ENCODE results near the gene LY9.

The LY9 gene

DNA sequence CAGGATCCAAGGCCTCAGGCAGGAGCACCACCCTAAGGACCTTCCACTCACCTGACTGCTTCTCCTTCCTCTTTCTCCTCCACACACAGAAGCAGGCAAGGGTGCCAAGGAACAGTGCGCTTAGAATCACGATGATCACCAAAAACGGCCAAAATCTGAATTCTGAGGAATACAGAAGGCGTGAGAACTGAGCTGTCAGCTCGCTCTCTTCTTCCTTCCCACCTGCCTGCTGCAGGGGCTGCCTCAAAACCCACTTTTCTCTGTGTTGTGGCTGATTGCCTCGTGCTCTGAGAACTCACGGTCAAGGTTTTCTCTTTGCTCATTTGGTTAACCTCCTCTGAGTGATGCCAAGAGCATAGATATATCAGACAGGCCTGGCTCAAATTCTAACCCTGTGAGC, 42.9 kb downstream of the LY9 start:
- DNase-seq: no peak

DNA sequence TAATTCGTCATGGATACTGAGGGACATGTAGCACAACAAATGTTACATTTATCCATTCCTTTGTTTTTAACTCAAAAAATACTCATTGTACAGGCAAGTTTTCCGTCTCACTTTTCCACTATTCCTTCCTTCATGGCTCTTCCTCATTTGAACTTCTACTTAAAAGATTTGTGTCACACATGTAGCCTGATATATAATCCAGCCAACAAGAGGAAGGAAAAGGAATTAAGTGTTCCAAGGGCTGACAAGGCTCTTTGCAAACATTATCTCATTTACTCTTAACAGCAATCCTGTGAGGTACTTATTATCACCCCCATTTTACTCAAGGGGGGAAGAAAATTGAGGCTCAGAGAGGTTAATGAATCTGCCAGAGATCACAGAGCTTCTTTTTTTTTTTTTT, 43.8 kb downstream of the LY9 start:
- DNase-seq: no peak

DNA sequence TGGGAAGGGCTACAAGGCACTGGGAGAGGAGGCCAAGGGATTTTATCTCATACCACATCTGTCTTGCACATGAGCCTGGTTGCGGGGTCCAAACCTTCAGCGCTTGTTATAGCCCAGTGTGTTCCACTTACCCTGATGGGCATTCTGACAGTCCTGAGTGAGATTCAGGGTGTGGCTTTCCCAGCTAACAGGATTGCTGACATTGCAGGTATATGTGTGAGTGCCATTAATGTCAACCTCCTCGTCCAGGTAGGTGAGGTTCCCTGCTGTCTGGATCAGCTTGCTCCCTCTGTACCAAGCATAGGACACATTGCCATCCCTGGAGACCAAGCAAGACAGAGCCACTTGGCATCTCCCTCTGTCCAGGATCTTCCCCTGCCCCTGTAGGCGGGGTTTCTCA, 45.1 kb downstream of the LY9 start:
- DNase-seq: no peak

DNA sequence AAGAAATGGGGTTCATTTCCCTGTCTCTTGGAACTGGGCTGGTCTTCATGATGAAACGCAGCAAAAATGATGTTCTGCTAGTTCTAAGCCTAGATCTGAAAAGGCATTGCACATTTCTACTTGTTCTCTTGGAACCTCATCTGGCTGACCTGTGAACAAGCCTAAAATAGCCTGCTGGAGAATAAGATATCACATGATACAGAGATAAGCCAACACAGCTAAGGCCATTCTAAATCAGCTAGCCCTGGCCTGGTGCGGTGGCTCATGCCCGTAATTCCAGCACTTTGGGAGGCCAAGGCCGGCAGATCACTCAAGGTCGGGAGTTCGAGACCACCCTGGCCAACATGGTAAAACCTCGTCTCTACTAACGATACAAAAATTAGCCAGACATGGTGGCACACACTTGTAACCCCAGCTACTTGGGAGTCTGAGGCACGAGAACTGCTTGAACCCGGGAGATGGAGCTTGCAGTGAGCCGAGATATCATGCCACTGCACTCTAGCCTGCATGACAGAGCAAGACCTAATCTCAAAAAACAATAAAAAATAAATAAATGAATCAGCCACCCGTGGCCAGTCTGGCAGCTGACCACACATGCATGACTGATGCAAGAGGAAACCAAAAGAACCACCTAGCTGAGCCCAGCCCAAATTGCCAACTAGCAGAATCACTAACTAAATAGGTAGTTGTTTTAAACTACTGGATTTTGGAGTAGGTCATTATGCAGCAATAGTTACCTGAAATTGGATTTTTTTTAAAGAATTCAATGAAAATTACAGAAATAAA, 48.7 kb downstream of the LY9 start:
- no peak for DNase-seq

DNA sequence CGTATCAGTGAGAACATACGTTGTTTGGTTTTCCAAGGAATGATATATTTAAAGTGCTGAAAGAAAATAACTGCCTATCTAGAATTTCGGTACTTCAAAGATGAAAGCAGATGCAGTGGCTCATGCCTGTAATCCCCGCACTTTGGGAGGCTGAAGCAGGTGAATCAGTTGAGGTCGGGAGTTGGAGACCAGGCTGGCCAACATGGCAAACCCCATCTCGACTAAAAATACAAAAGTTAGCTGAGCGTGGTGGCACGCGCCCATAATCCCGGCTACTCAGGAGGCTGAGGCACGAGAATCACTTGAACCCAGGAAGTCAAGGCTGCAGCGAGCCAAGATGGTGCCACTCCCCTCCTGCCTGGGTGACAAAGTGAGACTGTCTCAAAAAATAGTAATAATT, 50.3 kb downstream of the LY9 start:
- DNase-seq: no peak

DNA sequence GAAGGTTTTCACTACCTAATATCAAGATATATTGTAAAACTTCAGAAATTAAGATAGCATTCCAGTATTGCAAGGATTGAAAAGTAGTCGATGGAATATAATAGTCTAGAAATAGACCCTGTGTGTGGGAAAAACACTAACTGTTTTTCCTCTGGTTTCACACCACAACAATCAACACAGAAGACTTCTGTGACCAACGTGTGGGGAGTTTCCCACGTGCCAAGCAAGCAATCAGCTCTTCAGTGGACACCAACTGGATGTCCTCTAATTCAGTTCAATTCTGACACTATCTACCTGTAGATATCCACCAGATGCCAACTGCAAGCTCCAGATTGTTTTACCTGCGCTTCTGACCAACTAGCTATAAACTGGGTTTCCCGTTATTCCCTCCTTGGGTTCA, 54.6 kb downstream of the LY9 start:
- DNase-seq: no peak

DNA sequence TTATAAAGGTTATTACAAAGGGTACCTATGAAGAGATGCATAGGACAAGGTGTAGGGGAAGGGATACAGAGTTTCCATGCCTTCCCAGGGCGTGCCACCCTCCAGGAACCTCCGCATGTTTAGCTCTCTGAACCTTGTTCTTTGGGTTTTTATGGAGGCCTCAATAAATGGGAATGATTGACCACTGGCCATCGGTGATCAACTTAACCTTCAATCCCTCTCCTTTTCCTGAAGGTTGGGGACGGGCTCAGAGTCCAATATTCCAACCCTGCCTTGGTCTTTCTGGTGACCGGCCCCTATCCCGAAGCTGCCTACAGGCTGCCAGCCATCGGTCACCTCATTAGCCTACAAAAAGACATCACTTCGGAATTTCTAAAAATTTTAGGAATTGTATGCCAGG, 55.0 kb downstream of the LY9 start:
- no peak for DNase-seq

DNA sequence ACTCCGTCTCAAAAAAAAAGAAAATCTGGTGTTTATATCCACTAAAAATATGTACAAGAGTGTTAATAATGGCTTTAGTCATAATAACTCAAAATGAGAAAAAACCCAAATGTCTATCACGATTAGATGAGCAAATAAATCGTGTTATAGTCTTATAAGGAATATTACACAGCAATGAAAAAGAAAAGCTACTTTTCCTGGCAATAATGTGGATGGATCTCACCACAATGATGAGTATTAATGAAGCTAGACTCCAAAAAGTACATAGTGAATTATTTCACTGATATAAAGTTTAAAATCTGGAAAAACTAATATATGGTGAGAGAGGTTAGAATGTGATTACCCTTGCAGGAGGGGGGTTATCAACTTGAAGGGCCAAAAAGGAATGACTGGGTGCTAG, 57.0 kb downstream of the LY9 start:
- no peak for DNase-seq

DNA sequence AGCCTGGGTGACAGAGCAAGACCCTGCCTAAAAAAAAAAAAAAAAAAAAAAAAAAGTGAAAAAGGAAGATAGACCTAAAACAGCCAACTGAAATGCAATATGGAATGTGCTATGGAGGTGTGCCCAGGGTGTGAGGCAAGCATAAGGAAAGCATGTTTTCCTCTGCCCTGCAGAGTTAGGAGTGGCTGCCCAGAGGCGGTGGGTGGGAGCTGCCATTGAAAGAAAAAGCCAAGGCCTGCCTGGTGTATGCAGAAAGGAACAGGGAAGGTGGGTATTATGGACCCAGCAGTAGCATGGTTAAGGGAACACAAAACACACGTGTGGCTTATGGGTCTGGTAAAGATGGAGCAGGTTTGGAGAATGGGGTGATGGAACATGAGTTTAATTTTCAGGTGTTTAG, 57.8 kb downstream of the LY9 start:
- no peak for DNase-seq

DNA sequence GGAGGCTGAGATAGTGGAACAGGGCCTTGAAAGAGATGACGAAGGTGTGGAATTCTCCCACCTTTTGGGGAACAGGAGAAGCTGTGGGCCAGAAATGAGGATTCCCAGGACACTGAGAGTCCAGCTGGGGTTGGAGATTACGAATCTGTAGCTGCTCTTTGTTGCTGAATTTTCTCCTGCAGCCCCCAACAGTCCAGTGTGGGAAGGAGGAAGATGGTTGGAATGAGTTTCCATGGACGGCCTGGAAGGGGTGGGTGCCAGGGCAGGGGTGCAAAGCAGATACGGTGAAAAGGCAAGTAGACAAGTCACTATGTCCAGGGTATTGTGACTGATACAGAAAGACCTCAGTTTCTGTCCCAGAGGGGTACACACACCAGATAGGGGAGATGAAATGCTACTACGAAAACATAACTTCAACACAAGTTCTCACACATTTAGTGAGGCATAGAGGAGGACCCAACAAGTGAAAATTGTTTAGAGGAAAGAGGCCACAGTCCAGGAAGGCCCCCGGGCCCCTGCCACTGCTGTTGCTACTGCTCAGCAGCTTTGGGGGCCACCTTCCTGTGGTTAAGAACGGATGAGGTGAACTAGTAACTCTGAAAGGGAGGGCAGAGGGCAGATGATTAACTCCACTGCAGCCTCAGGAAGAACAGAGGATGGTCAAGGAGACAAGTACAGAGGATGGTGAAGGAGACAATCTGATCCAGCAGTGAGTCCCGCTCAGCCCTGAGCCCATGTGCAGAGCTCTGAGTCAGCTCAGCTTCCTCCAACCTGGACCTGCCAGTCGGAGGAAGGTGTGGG, 59.4 kb downstream of the LY9 start:
- no peak for DNase-seq

DNA sequence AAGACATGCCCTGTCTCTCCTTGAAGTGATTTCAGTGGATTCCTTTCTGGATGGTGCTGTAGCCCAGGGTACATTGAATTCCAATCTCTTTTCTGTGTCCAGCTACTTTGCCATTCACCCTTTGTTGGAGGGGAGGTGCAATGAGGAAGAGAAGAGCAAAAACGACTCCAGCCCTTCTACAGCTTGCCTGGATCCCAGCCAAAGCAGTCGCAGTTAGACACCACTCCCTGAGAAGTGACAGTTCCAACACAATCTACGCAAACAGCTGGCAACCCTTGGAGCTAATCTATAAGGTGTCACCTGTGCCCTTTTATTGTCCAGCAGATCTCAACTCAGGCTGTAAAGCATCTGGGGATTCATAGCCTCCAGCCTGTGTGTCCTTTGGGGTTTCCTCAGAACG, 62.1 kb downstream of the LY9 start:
- no peak for DNase-seq

DNA sequence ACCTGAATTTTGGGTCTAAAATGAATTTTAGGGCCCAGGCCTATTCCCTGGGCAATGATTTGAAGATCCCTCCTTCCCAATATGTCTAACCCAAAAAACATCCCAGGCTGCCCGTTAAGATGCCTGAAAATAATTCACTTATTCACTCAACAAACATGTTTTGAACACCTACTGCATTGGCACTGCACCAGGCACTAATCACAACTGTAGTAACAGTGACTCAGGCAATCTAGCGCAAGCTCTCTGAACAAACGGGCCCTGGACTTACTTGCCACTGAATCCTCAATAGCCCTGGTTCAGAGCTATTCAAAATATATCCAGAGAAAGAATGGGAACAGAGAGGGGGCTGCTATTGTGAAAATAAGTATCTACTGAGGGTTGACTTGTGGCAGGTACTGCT, 62.5 kb downstream of the LY9 start:
- DNase-seq: no peak

DNA sequence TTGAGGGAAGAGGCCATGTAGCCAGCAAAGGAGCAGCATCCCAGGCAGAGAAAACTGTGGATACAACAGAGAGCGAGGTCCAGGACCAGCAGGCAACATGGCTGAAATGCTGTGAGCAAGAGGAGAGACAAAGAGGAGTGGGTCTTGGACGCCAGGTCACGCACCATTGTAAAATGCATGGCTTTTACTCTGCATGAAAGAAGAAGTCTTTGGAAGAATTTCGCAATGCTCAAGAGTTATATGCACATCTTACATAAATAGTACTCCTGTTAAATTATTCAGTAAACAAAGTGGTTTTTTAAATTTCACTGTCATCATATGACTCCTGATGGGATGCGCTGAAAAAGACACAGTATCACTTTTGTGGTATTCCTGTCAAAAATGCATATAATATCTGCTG, 63.2 kb downstream of the LY9 start:
- no peak for DNase-seq

DNA sequence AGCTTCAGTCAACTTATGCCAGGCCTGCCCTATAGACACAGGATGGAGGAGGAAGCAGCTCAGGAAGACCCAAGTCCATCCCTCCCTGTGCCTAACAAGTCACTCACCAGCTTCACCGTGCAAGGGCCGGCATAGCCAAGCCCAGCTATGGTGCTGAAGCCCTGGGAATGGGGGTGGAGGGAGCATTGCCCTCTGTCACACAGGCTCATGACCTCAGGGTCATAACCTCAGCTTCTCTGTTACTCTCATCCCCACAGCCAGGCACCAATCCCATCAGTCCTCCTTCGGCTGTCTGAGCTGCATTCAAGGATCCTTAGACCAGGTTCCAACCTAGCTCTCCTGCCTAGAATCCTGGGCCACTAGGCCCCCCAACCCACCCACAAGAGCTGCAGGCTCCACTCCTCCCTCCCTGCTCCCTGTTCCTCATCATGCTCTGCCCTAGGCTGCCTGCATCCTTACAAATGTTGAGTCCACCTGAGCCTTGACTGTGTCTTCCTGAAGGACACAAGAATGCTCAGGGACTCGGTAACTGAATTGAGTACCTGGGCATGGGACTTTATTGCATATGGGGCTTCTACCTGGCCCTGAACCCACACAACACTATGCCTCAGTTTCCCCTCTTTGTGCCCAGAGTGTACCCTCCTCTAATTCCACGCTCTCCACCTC, 65.0 kb downstream of the LY9 start:
- DNase-seq: no peak

DNA sequence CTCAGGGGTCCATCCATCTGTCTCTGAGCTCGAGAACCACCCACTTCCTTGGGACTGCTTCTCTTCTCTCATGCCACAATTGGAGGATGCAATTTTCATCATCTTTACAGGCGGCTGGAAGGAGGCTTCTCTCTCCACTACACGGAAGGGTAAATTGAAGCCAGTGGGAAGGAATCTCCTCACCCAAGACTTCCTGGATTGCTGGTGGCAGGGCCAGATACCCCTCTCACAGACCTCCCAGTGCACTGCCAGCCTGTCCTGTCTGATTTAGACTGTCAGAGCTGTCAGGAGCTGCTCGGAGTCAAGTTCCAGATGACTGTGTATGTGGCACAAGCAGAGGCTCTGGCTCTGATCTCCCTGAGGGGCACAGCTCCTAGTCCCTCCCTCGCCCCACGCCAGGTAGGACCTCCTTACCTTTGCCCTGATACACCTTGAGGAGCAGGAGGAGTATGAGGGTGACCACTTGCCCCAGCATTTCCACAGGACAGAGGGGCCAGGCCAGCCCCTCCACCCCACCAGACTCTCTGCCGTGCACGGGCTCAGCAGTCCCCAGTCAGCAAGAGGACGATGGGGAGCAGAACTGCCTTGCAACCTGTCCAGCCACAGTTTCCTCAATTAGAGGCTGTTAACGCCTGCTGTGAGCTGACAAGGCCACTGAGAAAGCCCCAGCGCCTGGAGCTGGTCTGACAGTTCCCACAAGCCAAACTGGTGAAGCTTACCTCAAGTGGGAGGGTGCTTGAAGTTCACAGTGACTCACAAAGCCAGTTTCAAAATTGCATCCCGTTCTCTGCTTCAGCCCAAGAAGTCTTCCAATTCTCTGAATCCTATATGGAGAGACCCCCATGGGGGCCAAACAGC, 66.5 kb downstream of the LY9 start, which contains the start of gene CD244:
Gene CD244 (minus strand): TSS at position 685 of the 858 bp plus-strand sequence. CDS start 210 bp downstream, at position 475.
- no peak for DNase-seq

DNA sequence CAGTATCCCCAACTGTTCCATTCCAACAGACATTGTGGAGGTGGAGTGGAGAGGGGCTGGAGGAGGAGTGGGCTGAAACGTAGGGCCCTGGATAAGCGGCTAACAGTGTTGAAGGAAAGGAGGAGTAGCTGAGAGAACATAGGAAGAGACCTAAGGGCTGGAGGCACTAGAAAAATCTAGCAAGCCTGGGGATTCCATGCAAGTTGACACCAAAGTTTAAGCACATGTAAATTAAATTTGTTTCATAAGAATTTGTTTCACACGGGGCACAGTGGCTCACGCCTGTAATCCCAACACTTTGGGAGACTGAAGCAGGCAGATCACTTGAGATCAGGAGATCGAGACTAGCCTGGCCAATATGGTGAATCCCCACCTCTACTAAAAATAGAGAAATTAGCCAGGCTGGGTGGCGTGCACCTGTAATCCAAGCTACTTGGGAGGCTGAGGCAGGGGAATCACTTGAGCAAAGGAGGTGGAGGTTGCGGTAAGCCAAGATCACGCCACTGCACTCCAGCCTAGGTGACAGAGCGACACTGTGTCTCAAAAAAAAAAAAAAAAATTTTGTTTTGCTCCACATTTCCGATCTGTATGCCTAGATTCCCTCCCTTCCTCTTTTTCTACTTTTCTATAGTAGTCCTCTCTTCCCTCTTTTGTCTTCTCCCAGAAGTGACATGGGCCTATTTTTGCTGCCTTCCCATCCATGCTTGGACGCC, 67.2 kb downstream of the LY9 start:
- DNase-seq: no peak

DNA sequence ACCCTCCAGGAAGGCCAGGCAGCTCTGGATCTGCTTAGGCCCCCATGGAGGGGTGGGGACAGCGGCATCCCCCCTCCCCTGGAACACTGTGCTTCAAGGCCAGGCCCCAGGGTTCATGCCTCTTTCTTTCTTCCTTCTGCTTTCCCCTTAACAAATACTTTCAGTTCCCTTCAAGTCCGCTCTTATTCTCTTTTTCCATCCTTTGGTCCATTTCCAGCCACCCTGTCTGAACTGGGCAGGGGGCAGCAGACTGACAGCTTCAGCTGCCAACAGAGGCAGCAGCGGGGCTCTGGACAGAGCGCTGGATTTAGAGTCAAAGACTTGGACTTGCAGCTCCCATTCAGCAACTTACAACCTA, 67.8 kb downstream of the LY9 start:
- no peak for DNase-seq

DNA sequence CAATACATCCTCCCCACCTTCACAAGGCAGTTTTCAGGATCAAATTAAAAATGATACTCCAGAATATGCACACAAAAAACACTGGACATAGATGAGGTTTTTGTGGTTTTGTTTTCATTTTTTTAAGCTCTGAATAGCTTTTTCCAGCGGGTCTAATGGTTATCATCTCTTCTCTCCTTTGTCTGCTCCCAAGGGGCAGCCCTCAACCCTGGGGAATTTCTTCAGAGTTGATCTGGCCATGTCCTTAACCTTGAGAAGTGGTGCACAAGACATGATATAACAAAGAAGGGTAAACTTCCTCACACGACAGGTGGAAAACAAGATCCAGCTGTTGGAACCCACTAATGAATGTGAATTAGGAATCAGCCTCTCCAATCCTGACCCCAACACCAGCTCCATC, 68.2 kb downstream of the LY9 start:
- no peak for DNase-seq

DNA sequence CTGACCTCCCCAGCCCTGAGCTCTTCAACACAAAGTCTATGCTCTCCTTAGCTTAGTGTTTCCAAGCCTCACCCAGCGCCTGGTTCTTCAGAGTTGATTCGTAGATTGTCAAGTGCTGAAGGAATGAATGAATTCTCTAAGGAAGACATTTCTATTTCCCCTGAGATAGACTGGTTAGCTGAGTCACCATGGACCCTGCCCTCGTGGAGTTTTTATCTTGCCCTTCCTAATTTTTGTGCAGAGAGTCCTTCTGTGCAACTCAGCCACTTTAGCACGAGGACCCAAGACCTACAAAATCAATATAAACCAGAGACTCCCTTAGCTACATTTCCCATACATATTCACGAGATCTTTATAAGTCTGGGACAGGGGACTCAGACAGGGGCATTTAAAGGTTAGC, 69.4 kb downstream of the LY9 start:
- no peak for DNase-seq

DNA sequence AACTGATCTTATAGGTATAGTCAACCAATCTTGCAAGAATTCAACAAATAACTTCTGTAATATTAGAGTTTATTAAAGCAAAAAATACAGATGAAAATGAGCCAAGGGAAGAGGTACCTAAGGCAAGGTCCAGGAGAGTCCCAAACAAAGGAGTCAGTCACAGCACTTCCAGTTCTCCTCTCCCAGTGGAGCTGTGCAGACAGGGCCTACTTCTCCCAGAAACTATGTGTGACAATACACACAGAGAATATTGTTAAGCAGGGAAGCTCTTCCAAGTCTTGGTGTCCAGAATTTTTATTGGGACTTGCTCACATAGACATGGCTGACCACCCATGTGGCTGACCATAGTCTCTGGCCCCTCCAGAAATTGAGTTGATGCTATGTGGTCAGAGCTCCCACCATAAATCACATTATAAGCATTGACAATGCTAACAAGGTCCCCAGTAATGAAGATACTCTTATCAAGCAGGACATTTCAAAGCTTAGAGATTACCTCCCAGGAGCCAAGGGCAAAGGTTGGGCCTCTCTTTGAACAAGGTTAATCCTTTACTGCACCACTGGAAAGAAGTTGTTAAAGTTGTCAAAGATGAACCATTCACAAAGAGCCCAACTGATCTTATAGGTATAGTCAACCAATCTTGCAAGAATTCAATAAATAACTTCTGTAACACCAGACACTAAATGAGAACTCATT, 70.2 kb downstream of the LY9 start:
- DNase-seq: no peak

DNA sequence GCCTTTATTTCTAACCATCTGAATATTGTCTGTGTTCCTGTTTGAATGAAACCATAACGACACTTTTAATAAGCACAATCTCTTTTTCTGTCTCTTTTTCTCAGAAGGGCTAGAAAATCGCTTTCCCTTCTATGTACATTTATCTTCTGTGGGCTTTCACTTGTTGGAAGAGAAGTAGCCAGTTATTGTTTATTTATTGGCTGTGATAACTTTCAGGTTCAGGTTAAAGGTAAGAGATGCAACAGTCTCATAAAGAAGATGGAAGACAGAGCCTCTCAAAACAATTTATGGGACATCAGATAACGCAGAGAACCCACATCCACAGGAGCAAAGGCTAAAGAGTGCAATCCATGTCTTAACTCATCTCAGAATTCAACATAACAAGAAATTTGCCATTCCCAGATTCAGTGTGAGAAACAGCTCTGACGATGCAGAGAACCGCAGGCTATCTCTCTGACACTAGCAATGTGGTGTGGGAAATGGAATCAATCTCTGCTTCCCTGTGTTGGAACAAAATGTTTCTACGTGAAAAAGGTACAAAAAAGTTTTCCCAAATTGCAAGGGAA, 70.8 kb downstream of the LY9 start:
- DNase-seq: no peak
